PC-9 (cell line): ENCODE data around the gene MIGA2.

ENCODE experiments used
- CTCF ChIP-seq: fragments of 200-600 bp; sonication (generic); conservative IDR thresholded peaks from 2 replicates; pipeline ENCODE4 v1.6.1; 2017; ENCODE audit warnings: mixed run types, antibody characterized with exemption, mild to moderate bottlenecking, moderate library complexity
- EZH2 ChIP-seq: fragments of 200-600 bp; sonication (generic); IDR thresholded peaks from 2 replicates; pipeline ENCODE4 v1.8.0; 2017; ENCODE audit warnings: antibody characterized with exemption, low read depth

GRCh38 chr9:129005336-129005997 is 31.0 kb upstream of the MIGA2 start:
- TF ChIP-seq EZH2 (no peak), CTCF (no peak)
